Occipital lobe (tissue), 2 donors: ENCODE results near the gene TMEM61. TPM values are rescaled to one million over a fixed set of nuclear protein-coding genes. Genes with fewer than 3 reads are reported as not detected.
"Not testable (repeated sequence)": the region's sequence is repeated elsewhere in the genome, so short reads cannot be mapped to it uniquely, and the experiment has no call there.

Source experiments
- DNase-seq: peaks from one replicate; lab custom pipeline; 2025; lab: John Stamatoyannopoulos, UW
- total RNA-seq: library from RNA; depleted of rRNA; stranded (reverse); fragments of >200 nt; gene quantifications from one replicate; pipeline ENCODE4 v1.2.3, GENCODE V29; 2014

Gene TMEM61
- total RNA-seq, result 0.16 TPM

- DNase-seq, result no peak
These were observed at the start of gene TMEM61 for GRCh38 chr1:54980528-54981241. Gene TMEM61 (plus strand): TSS chr1:54980628. CDS start chr1:54981066, 438 bp downstream.

GRCh38 chr1:54931275-54931840 lies 49.1 kb upstream of the TMEM61 start:
- no peak for DNase-seq

- not testable (repeated sequence) for DNase-seq
These were observed 46.3 kb upstream of the TMEM61 start for GRCh38 chr1:54934081-54934480.

GRCh38 chr1:54934869-54935268 lies 45.6 kb upstream of the TMEM61 start:
- no peak for DNase-seq

- DNase-seq, result no peak
These were observed 43.6 kb upstream of the TMEM61 start for GRCh38 chr1:54936791-54937190.

GRCh38 chr1:54937469-54937868 lies 43.0 kb upstream of the TMEM61 start:
- DNase-seq, result no peak

GRCh38 chr1:54938955-54939354 lies 41.5 kb upstream of the TMEM61 start:
- DNase-seq, result not testable (repeated sequence)

GRCh38 chr1:54940042-54940441 lies 40.4 kb upstream of the TMEM61 start:
- DNase-seq, result no peak

GRCh38 chr1:54942976-54943375 lies 37.5 kb upstream of the TMEM61 start:
- no peak for DNase-seq

GRCh38 chr1:54944610-54945392 lies 35.6 kb upstream of the TMEM61 start:
- peak; percentile 44 for DNase-seq

GRCh38 chr1:54945393-54945936 lies 35.0 kb upstream of the TMEM61 start:
- no peak for DNase-seq

- DNase-seq, result no peak
These were observed 32.9 kb upstream of the TMEM61 start for GRCh38 chr1:54947540-54947939.

GRCh38 chr1:54949053-54949452 lies 31.4 kb upstream of the TMEM61 start:
- no peak for DNase-seq

GRCh38 chr1:54950006-54950368 lies 30.4 kb upstream of the TMEM61 start:
- no peak for DNase-seq

GRCh38 chr1:54950369-54951163 lies 29.9 kb upstream of the TMEM61 start:
- DNase-seq, result peak; percentile 75

GRCh38 chr1:54951810-54952226 lies 28.6 kb upstream of the TMEM61 start:
- no peak for DNase-seq

- DNase-seq, result no peak
These were observed 27.3 kb upstream of the TMEM61 start for GRCh38 chr1:54952950-54953718.

- no peak for DNase-seq
These were observed 26.6 kb upstream of the TMEM61 start for GRCh38 chr1:54953846-54954245.

- no peak for DNase-seq
These were observed 25.1 kb upstream of the TMEM61 start for GRCh38 chr1:54955359-54955758.

GRCh38 chr1:54956726-54957125 lies 23.7 kb upstream of the TMEM61 start:
- DNase-seq, result no peak

- no peak for DNase-seq
These were observed 21.2 kb upstream of the TMEM61 start for GRCh38 chr1:54959241-54959640.
